ENCODE data around the gene ATE1.

Gene ATE1

GRCh38 chr10:121694966-121695643 lies 232.7 kb downstream of the ATE1 start:
- no peaks in the 10 kb centered on the region for H3K9me3 ChIP-seq (ENCODE audit: low read length)
- H3K4me1 ChIP-seq (ENCODE audit: insufficient read depth, low read length) = peaks cover 31% of the 10 kb centered on the region
- H2AFZ ChIP-seq (ENCODE audit: low read depth, low read length) = no peak overlapping the region
- H3K4me3 ChIP-seq (ENCODE audit: low read length) = no peak overlapping the region
- H3K27me3 ChIP-seq (ENCODE audit: insufficient read depth, low read length) = no peaks in the 10 kb centered on the region
- no peaks in the 10 kb centered on the region for H3K36me3 ChIP-seq (ENCODE audit: insufficient read depth, low read length)

GRCh38 chr10:121694327-121694965 lies 233.4 kb downstream of the ATE1 start:
- H3K9me3 ChIP-seq (ENCODE audit: low read length) = no peaks in the 10 kb centered on the region
- H3K4me3 ChIP-seq (ENCODE audit: low read length) = no peak overlapping the region
- peaks cover 31% of the 10 kb centered on the region for H3K4me1 ChIP-seq (ENCODE audit: insufficient read depth, low read length)
- H3K27me3 ChIP-seq (ENCODE audit: insufficient read depth, low read length) = no peaks in the 10 kb centered on the region
- H3K36me3 ChIP-seq (ENCODE audit: insufficient read depth, low read length) = no peaks in the 10 kb centered on the region
- no peak overlapping the region for H2AFZ ChIP-seq (ENCODE audit: low read depth, low read length)

- Histone ChIP-seq H3K4me1 (ENCODE audit: insufficient read depth, low read length) (peaks cover 31% of the 10 kb centered on the region), H2AFZ (ENCODE audit: low read depth, low read length) (no peak overlapping the region), H3K36me3 (ENCODE audit: insufficient read depth, low read length) (no peaks in the 10 kb centered on the region), H3K27me3 (ENCODE audit: insufficient read depth, low read length) (no peaks in the 10 kb centered on the region), H3K9me3 (ENCODE audit: low read length) (no peaks in the 10 kb centered on the region), H3K4me3 (ENCODE audit: low read length) (no peak overlapping the region)
These were observed 235.2 kb downstream of the ATE1 start for GRCh38 chr10:121692626-121693025.

GRCh38 chr10:121690970-121691369 lies 236.9 kb downstream of the ATE1 start:
- no peaks in the 10 kb centered on the region for H3K9me3 ChIP-seq (ENCODE audit: low read length)
- H3K4me1 ChIP-seq (ENCODE audit: insufficient read depth, low read length) = peaks cover 25% of the 10 kb centered on the region
- H2AFZ ChIP-seq (ENCODE audit: low read depth, low read length) = no peak overlapping the region
- no peaks in the 10 kb centered on the region for H3K27me3 ChIP-seq (ENCODE audit: insufficient read depth, low read length)
- H3K36me3 ChIP-seq (ENCODE audit: insufficient read depth, low read length) = no peaks in the 10 kb centered on the region
- H3K4me3 ChIP-seq (ENCODE audit: low read length) = no peak overlapping the region

Data from neuron (in vitro differentiated cells).